ENCODE results near the gene JADE2. TPM values are rescaled to one million over a fixed set of nuclear protein-coding genes. Genes with fewer than 3 reads are reported as not detected.

The JADE2 gene
- total and polyA plus RNA-seq, 2 experiments from 2014 or later, result 16.2 to 40.8 TPM

DNA sequence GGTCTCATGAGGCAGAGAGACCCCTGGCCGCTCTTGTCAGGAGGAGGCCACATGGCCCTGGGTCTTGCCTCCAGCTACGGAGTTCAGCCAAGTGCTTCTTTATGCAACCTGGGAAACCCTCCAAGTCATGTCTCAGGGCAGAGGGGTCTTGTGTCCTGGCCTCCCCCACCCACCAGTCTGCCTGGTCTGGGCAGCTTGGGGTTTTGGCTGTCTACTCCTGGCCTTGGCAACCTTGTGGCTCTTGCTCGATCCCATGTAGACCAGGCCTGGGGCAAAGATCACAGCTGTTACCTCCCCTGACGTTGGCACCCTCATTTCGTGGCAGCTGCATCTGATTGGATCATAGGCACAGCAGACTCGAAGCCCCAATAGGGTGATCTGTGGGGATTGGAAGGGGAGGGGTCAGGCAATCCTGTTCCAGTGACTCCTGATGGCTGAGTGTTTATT, 28.4 kb downstream of the JADE2 start (continued):
- TF ChIP-seq EZH2phosphoT487 (IDR thresholded peaks at IDR 0.05; ENCODE audit: unreplicated experiment), result no peak

DNA sequence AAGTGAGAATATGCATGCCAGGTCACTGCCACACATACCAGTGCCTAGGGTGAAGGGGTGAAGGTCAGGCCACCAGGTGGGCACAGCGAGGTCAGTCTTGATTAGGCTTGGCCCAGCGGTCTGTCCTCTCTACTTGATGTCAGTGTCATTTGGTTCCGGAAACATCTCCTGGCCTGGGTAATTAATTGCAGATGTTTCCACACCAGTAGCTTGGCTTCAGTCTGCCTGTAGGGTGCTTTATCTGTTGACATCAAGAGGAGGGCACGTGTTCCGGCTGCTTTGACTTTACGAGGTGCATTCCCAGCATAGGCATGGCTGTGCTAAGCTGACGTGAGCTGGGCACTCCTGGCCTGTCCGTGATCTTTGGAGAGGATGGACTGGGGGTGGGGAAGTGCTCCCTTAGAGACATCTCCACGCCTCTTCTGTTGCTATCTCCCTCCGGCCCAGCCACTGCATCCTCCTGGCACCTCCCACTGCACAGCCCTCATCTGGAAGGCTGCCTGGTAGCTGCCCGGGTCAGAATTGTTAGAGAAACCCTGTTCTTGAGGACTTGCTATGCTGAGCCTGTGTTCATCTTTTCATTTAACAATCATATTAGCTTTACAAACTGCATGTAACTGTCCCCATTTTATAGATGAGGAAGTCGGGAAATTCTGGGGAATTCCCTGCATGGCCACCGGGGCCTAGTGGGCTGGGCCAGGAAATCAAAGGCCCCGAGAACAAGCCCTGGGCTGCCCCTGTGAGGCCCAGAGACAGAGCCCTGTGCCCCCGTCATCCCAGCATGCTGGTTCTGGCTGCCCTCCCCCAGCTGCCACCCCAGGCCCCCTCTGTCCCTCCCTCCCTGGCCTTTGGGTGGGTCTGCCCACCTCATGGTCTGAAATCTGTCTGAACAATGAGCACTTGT, 29.1 kb downstream of the JADE2 start:
- peak overlapping the region; percentile 81 for H3K27ac ChIP-seq (ENCODE audit: low read depth)
- no peaks in the 10 kb centered on the region for H3K9me2 ChIP-seq (ENCODE audit: insufficient read depth)
- Mint-ChIP-seq H3K4me1 (peaks cover 31% of the 10 kb centered on the region), H3K4me3 (no peak overlapping the region; the same call in 2 of the 3 replicates), H3K27me3 (ENCODE audit: insufficient read depth, low read depth, poor library complexity) (peaks cover 6% of the 10 kb centered on the region), H3K9me3 (no peaks in the 10 kb centered on the region), H3K27ac (peak overlapping the region; percentile 42; the same call in 1 of the 2 replicates), H3K36me3 (ENCODE audit: low read depth) (peaks cover 62% of the 10 kb centered on the region)
- DNase-seq (ENCODE audit: low spot score), result peak; percentile 33
- no peak overlapping the region for H3K4me2 ChIP-seq
- H3K4me1 ChIP-seq (ENCODE audit: insufficient read depth), result peaks cover 9% of the 10 kb centered on the region; the same call in 1 of the 2 replicates
- peaks cover 10% of the 10 kb centered on the region for H3K79me2 ChIP-seq (replicated peaks; ENCODE audit: insufficient read depth)
- H2AFZ ChIP-seq, result no peak overlapping the region
- H3K27me3 ChIP-seq (ENCODE audit: insufficient read depth), result no peaks in the 10 kb centered on the region
- peaks cover 12% of the 10 kb centered on the region for H4K20me1 ChIP-seq (replicated peaks; ENCODE audit: insufficient read depth)
- H3K36me3 ChIP-seq (ENCODE audit: insufficient read depth), result 0 out of 2 replicates have a peak, but pooled peaks cover 4% of the 10 kb centered on the region
- ATAC-seq, result peak; percentile 45
- H3K4me3 ChIP-seq, result no peak overlapping the region
- H3F3A ChIP-seq (replicated peaks; ENCODE audit: low read depth), result peaks cover 15% of the 10 kb centered on the region; the same call in 1 of the 2 replicates
- TF ChIP-seq NANOG (IDR thresholded peaks at IDR 0.05; ENCODE audit: borderline replicate concordance), result no peak
- TF ChIP-seq, protein P1, sequence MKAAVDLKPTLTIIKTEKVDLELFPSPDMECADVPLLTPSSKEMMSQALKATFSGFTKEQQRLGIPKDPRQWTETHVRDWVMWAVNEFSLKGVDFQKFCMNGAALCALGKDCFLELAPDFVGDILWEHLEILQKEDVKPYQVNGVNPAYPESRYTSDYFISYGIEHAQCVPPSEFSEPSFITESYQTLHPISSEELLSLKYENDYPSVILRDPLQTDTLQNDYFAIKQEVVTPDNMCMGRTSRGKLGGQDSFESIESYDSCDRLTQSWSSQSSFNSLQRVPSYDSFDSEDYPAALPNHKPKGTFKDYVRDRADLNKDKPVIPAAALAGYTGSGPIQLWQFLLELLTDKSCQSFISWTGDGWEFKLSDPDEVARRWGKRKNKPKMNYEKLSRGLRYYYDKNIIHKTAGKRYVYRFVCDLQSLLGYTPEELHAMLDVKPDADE (IDR thresholded peaks at IDR 0.05), result no peak
- no peak for TF ChIP-seq STAT1 (IDR thresholded peaks at IDR 0.05; ENCODE audit: unreplicated experiment)
- TF ChIP-seq, protein P2, sequence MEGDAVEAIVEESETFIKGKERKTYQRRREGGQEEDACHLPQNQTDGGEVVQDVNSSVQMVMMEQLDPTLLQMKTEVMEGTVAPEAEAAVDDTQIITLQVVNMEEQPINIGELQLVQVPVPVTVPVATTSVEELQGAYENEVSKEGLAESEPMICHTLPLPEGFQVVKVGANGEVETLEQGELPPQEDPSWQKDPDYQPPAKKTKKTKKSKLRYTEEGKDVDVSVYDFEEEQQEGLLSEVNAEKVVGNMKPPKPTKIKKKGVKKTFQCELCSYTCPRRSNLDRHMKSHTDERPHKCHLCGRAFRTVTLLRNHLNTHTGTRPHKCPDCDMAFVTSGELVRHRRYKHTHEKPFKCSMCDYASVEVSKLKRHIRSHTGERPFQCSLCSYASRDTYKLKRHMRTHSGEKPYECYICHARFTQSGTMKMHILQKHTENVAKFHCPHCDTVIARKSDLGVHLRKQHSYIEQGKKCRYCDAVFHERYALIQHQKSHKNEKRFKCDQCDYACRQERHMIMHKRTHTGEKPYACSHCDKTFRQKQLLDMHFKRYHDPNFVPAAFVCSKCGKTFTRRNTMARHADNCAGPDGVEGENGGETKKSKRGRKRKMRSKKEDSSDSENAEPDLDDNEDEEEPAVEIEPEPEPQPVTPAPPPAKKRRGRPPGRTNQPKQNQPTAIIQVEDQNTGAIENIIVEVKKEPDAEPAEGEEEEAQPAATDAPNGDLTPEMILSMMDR (conservative IDR thresholded peaks at IDR 0.05; ENCODE audit: low read depth in 2 of 2), result no peak
- TF ChIP-seq, protein P3, sequence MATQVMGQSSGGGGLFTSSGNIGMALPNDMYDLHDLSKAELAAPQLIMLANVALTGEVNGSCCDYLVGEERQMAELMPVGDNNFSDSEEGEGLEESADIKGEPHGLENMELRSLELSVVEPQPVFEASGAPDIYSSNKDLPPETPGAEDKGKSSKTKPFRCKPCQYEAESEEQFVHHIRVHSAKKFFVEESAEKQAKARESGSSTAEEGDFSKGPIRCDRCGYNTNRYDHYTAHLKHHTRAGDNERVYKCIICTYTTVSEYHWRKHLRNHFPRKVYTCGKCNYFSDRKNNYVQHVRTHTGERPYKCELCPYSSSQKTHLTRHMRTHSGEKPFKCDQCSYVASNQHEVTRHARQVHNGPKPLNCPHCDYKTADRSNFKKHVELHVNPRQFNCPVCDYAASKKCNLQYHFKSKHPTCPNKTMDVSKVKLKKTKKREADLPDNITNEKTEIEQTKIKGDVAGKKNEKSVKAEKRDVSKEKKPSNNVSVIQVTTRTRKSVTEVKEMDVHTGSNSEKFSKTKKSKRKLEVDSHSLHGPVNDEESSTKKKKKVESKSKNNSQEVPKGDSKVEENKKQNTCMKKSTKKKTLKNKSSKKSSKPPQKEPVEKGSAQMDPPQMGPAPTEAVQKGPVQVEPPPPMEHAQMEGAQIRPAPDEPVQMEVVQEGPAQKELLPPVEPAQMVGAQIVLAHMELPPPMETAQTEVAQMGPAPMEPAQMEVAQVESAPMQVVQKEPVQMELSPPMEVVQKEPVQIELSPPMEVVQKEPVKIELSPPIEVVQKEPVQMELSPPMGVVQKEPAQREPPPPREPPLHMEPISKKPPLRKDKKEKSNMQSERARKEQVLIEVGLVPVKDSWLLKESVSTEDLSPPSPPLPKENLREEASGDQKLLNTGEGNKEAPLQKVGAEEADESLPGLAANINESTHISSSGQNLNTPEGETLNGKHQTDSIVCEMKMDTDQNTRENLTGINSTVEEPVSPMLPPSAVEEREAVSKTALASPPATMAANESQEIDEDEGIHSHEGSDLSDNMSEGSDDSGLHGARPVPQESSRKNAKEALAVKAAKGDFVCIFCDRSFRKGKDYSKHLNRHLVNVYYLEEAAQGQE (IDR thresholded peaks at IDR 0.05; ENCODE audit: unreplicated experiment), result no peak
- TF ChIP-seq ZNF331 (CRISPR knock-in tag; IDR thresholded peaks at IDR 0.05; ENCODE audit: low read depth), result no peak
- TF ChIP-seq EZH2phosphoT487 (IDR thresholded peaks at IDR 0.05; ENCODE audit: unreplicated experiment), result no peak
- no peak for TF ChIP-seq POLR2AphosphoS5 (IDR thresholded peaks at IDR 0.05; ENCODE audit: low read depth)
- TF ChIP-seq JUNB (IDR thresholded peaks at IDR 0.05; ENCODE audit: unreplicated experiment), result no peak
- no peak for TF ChIP-seq ZNF114 (CRISPR knock-in tag; IDR thresholded peaks at IDR 0.05)
- TF ChIP-seq, protein P4, sequence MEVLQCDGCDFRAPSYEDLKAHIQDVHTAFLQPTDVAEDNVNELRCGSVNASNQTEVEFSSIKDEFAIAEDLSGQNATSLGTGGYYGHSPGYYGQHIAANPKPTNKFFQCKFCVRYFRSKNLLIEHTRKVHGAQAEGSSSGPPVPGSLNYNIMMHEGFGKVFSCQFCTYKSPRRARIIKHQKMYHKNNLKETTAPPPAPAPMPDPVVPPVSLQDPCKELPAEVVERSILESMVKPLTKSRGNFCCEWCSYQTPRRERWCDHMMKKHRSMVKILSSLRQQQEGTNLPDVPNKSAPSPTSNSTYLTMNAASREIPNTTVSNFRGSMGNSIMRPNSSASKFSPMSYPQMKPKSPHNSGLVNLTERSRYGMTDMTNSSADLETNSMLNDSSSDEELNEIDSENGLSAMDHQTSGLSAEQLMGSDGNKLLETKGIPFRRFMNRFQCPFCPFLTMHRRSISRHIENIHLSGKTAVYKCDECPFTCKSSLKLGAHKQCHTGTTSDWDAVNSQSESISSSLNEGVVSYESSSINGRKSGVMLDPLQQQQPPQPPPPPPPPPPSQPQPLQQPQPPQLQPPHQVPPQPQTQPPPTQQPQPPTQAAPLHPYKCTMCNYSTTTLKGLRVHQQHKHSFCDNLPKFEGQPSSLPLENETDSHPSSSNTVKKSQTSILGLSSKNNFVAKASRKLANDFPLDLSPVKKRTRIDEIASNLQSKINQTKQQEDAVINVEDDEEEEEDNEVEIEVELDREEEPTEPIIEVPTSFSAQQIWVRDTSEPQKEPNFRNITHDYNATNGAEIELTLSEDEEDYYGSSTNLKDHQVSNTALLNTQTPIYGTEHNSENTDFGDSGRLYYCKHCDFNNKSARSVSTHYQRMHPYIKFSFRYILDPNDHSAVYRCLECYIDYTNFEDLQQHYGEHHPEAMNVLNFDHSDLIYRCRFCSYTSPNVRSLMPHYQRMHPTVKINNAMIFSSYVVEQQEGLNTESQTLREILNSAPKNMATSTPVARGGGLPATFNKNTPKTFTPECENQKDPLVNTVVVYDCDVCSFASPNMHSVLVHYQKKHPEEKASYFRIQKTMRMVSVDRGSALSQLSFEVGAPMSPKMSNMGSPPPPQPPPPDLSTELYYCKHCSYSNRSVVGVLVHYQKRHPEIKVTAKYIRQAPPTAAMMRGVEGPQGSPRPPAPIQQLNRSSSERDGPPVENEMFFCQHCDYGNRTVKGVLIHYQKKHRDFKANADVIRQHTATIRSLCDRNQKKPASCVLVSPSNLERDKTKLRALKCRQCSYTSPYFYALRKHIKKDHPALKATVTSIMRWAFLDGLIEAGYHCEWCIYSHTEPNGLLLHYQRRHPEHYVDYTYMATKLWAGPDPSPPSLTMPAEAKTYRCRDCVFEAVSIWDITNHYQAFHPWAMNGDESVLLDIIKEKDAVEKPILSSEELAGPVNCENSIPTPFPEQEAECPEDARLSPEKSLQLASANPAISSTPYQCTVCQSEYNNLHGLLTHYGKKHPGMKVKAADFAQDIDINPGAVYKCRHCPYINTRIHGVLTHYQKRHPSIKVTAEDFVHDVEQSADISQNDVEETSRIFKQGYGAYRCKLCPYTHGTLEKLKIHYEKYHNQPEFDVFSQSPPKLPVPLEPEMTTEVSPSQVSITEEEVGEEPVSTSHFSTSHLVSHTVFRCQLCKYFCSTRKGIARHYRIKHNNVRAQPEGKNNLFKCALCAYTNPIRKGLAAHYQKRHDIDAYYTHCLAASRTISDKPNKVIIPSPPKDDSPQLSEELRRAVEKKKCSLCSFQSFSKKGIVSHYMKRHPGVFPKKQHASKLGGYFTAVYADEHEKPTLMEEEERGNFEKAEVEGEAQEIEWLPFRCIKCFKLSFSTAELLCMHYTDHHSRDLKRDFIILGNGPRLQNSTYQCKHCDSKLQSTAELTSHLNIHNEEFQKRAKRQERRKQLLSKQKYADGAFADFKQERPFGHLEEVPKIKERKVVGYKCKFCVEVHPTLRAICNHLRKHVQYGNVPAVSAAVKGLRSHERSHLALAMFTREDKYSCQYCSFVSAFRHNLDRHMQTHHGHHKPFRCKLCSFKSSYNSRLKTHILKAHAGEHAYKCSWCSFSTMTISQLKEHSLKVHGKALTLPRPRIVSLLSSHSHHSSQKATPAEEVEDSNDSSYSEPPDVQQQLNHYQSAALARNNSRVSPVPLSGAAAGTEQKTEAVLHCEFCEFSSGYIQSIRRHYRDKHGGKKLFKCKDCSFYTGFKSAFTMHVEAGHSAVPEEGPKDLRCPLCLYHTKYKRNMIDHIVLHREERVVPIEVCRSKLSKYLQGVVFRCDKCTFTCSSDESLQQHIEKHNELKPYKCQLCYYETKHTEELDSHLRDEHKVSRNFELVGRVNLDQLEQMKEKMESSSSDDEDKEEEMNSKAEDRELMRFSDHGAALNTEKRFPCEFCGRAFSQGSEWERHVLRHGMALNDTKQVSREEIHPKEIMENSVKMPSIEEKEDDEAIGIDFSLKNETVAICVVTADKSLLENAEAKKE (CRISPR knock-in tag; IDR thresholded peaks at IDR 0.05), result no peak

All from GM23338 (cell line).